Measurements from ENCODE around the gene ARRB1. TPM values are rescaled to one million over a fixed set of nuclear protein-coding genes. Genes with fewer than 3 reads are reported as not detected.

Gene ARRB1
- total and polyA plus RNA-seq, 2 donors from 2014 or later = 17.6 to 53.8 TPM

DNA sequence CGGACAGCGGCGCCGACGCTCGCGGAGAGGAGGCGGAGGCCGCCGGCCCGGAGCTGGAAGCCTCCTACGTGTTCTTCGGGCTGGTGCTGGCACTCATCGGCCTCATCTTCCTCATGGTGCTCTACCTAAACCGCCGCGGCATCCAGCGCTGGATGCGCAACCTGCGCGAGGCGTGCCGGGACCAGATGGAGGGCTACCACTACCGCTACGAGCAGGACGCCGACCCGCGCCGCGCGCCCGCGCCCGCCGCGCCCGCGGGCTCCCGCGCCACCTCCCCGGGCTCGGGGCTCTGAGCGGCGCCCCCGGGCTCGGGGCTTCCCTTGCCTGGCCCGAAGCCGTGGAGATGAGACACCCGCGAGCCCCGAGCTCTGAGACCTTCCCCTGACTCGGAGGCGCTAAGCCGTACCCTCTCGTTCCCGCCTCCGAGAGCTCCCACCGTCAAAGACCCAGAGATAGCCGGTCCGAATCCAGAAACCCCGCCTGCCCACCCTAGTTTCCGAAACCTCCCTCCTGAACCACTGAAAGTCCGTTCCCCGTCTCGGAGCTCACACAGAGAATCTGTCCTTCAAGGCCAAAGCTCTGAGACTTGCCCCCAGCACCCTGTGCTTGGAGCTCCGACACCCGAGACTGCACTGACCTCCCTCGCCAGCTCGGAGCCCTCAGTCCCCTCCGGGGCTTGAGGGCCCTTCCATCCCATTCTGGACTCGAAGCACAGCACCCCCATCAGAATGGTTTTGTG lies 109.4 kb downstream of the ARRB1 start:
- DNase-seq (no peak), FAIRE-seq (no peak)
- TF ChIP-seq, protein P1, sequence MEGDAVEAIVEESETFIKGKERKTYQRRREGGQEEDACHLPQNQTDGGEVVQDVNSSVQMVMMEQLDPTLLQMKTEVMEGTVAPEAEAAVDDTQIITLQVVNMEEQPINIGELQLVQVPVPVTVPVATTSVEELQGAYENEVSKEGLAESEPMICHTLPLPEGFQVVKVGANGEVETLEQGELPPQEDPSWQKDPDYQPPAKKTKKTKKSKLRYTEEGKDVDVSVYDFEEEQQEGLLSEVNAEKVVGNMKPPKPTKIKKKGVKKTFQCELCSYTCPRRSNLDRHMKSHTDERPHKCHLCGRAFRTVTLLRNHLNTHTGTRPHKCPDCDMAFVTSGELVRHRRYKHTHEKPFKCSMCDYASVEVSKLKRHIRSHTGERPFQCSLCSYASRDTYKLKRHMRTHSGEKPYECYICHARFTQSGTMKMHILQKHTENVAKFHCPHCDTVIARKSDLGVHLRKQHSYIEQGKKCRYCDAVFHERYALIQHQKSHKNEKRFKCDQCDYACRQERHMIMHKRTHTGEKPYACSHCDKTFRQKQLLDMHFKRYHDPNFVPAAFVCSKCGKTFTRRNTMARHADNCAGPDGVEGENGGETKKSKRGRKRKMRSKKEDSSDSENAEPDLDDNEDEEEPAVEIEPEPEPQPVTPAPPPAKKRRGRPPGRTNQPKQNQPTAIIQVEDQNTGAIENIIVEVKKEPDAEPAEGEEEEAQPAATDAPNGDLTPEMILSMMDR (IDR thresholded peaks at IDR 0.05; ENCODE audit: borderline replicate concordance, extremely low read depth, insufficient read depth) = no peak
- Histone ChIP-seq H3K4me3 (ENCODE audit: low read length in 3 of 3) (peak overlapping the region in 1 of 3 donors; percentile 16), H3K4me1 (ENCODE audit: control insufficient read depth in 2 of 3, insufficient read depth in 2 of 3, low read depth in 1 of 3, low read length in 3 of 3) (peaks cover 0 to 10% (median 0%) of the 10 kb centered on the region in 3 donors), H3K9me3 (ENCODE audit: control insufficient read depth in 2 of 3, insufficient read depth in 1 of 3, low read length in 3 of 3) (no peaks in the 10 kb centered on the region), H3K27me3 (ENCODE audit: control insufficient read depth, insufficient read depth, low read length) (peaks cover 23% of the 10 kb centered on the region), H3K9ac (ENCODE audit: low read length in 3 of 3) (no peak overlapping the region), H3K36me3 (ENCODE audit: control insufficient read depth in 2 of 3, insufficient read depth in 3 of 3, low read length in 3 of 3) (no peaks in the 10 kb centered on the region), H3K27ac (ENCODE audit: low read depth in 2 of 2, low read length in 2 of 2) (no peak overlapping the region)
- intact Hi-C loops (cut with DNase I) = loop anchor here (10.0 kb wide), 1 partner anchor 217 kb away; no protein-coding TSS in a partner anchor

DNA sequence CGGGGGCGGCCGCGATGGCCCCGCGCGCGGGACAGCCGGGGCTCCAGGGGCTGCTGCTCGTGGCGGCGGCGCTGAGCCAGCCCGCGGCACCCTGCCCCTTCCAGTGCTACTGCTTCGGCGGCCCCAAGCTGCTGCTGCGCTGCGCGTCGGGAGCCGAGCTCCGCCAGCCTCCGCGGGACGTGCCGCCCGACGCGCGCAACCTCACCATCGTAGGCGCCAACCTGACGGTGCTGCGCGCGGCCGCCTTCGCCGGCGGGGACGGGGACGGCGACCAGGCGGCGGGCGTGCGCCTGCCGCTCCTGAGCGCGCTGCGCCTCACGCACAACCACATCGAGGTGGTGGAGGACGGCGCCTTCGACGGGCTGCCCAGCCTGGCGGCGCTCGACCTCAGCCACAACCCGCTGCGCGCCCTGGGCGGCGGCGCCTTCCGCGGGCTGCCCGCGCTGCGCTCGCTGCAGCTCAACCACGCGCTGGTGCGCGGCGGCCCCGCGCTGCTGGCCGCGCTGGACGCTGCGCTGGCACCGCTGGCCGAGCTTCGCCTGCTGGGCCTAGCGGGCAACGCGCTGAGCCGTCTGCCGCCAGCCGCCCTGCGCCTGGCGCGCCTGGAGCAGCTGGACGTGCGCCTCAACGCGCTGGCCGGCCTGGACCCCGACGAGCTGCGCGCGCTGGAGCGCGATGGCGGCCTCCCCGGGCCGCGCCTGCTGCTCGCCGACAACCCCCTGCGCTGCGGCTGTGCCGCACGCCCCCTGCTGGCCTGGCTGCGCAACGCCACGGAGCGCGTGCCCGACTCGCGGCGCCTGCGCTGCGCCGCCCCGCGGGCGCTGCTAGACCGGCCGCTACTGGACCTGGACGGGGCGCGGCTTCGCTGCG lies 110.2 kb downstream of the ARRB1 start:
- no peaks in the 10 kb centered on the region for H3K9me3 ChIP-seq (ENCODE audit: control insufficient read depth in 2 of 3, insufficient read depth in 1 of 3, low read length in 3 of 3)
- H3K4me3 ChIP-seq (ENCODE audit: low read length in 3 of 3) = no peak overlapping the region
- H3K27ac ChIP-seq (ENCODE audit: low read depth in 2 of 2, low read length in 2 of 2) = no peak overlapping the region
- peaks cover 0 to 10% (median 0%) of the 10 kb centered on the region in 3 donors for H3K4me1 ChIP-seq (ENCODE audit: control insufficient read depth in 2 of 3, insufficient read depth in 2 of 3, low read depth in 1 of 3, low read length in 3 of 3)
- peak; percentile 90 to 94 (median 92) for DNase-seq
- TF ChIP-seq, protein P1 (IDR thresholded peaks at IDR 0.05; ENCODE audit: borderline replicate concordance, extremely low read depth, insufficient read depth) = peak; percentile 99
- H3K27me3 ChIP-seq (ENCODE audit: control insufficient read depth, insufficient read depth, low read length) = peaks cover 23% of the 10 kb centered on the region
- no peak overlapping the region for H3K9ac ChIP-seq (ENCODE audit: low read length in 3 of 3)
- H3K36me3 ChIP-seq (ENCODE audit: control insufficient read depth in 2 of 3, insufficient read depth in 3 of 3, low read length in 3 of 3) = no peaks in the 10 kb centered on the region
- intact Hi-C loops (cut with DNase I) = loop anchor here (10.0 kb wide), 1 partner anchor 216 kb away; no protein-coding TSS in a partner anchor
- FAIRE-seq = no peak

DNA sequence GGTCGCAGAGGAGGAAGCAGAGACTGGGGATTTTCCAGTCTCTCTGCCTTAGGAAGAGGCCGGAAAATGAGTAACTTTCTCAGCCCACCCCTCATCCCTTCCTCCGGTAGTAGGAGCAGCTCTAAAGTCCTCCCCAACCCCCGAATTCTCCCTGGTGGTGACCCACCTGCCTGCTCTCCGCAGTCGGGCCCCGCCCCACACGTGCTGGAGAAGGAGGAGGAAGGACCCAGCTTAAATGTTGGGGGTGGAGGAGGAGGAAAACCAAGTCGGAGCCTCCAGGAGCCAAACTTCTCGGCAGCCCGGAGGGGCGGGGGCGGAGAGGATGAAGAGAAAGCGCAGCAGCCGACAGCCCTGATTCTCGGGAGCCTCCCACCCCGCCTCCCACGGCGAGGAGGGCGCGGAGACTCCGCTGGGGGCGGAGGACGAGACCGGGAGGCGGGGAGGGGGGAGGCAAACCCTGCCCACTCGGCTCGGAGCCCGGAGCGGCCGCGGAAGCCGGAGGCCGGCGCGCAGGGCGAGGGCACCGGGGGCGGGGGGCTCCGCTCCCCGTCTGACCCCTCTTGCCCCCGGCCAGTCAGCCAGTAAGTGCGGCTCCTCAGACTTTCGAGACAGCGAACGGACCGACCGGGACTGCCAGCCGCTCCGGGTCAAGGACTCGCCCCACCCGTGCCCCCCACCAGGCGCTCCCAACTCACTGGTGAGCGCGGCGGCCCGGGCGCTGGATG lies 111.0 kb downstream of the ARRB1 start, which contains the start of gene TPBGL:
Gene TPBGL (plus strand): TSS at position 464 of the 725 bp plus-strand sequence. CDS start 276 bp downstream, outside the sequence.
- no peak for FAIRE-seq
- intact Hi-C loops (cut with DNase I) = loop anchor here (10.0 kb wide), 1 partner anchor 216 kb away; no protein-coding TSS in a partner anchor

More for the DNA sequence above, 111.0 kb downstream of the ARRB1 start, which contains the start of gene TPBGL:
- Histone ChIP-seq H3K27me3 (ENCODE audit: control insufficient read depth, insufficient read depth, low read length) (peaks cover 23% of the 10 kb centered on the region), H3K4me1 (ENCODE audit: control insufficient read depth in 2 of 3, insufficient read depth in 2 of 3, low read depth in 1 of 3, low read length in 3 of 3) (peaks cover 0 to 10% (median 0%) of the 10 kb centered on the region in 3 donors), H3K36me3 (ENCODE audit: control insufficient read depth in 2 of 3, insufficient read depth in 3 of 3, low read length in 3 of 3) (no peaks in the 10 kb centered on the region), H3K9me3 (ENCODE audit: control insufficient read depth in 2 of 3, insufficient read depth in 1 of 3, low read length in 3 of 3) (no peaks in the 10 kb centered on the region), H3K27ac (ENCODE audit: low read depth in 2 of 2, low read length in 2 of 2) (no peak within 1 kb of the TSS), H3K9ac (ENCODE audit: low read length in 3 of 3) (no peak within 1 kb of the TSS), H3K4me3 (ENCODE audit: low read length in 3 of 3) (no peak within 1 kb of the TSS)
- TF ChIP-seq, protein P1 (IDR thresholded peaks at IDR 0.05; ENCODE audit: borderline replicate concordance, extremely low read depth, insufficient read depth) = no peak
- DNase-seq = peak; percentile 47 to 88 (median 73)
